WERI-Rb-1 (cell line): ENCODE data around the gene LYST.

ENCODE experiments used
- DNase-seq: peaks from one replicate; pipeline ENCODE4 v3.0.0-alpha.2; 2020
- H3K27ac ChIP-seq: fragments of 250-450 bp; sonication (Bioruptor Pico); 2 replicates; pipeline ENCODE4 v1.5.1; 2020; ENCODE audit warnings: mild to moderate bottlenecking, moderate library complexity
- H3K27me3 ChIP-seq: fragments of 250-450 bp; sonication (Bioruptor Pico); 2 replicates; pipeline ENCODE4 v1.5.1; 2021; ENCODE audit warnings: mild to moderate bottlenecking, low read depth, moderate library complexity; ENCODE audit not compliant: insufficient read depth, severe bottlenecking
- H3K36me3 ChIP-seq: fragments of 250-450 bp; sonication (Bioruptor Pico); 2 replicates; pipeline ENCODE4 v1.5.1; 2020; ENCODE audit warnings: mild to moderate bottlenecking, moderate library complexity
- H3K4me3 ChIP-seq: 2 replicates; pipeline ENCODE4 v1.5.1; 2011; ENCODE audit warnings: low read depth, mild to moderate bottlenecking, control low read depth, low read length
- H3K9me3 ChIP-seq: fragments of 250-450 bp; sonication (Bioruptor Pico); 2 replicates; pipeline ENCODE4 v1.5.1; 2021; ENCODE audit warnings: mild to moderate bottlenecking, moderate library complexity; ENCODE audit not compliant: severe bottlenecking
- TF ChIP-seq, protein P1 (sequence below): IDR thresholded peaks from 2 replicates; pipeline ENCODE4 v1.5.1; 2011; ENCODE audit warnings: low read depth, mild to moderate bottlenecking, control low read depth, inconsistent platforms, low read length

LYST gene

DNA sequence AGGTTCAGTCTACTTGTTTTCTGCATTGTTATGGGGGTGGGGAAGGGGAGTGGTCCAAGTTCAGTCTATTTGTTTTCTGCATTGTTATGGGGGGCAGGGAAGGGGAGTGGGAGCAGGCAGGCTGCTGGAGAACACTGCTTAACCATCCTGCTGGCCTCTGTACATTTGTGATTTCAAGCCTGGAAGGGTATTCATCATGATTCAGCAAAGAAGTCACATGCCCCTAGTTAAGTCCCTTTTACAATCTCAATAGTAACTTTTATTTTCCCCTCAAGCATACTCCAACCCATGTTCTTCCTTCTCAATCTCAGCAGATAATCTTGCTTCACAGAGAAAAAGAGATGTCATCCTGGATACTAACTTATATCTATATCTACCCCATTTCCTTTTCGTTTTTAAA, 7.9 kb downstream of the LYST start:
- Histone ChIP-seq H3K27ac (no peak overlapping the region), H3K36me3 (no peaks in the 10 kb centered on the region)

DNA sequence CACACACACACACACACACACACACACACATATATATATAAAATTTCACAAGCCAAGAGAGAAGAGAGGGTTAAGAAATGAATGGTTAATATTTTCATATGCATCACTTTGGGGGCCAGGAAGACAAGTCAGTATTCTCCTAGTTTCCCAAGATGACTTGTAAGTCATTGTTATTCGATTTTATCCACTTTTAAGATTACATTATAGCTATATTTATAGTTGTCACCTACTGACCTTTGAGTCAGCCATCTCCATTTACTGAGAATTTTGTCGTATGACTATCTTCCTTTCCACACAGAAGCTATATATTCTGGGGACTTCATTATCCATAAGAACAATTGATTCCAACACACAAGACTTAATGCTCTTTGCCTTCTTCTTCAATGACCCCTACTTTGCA, 8.9 kb downstream of the LYST start:
- TF ChIP-seq, protein P1, sequence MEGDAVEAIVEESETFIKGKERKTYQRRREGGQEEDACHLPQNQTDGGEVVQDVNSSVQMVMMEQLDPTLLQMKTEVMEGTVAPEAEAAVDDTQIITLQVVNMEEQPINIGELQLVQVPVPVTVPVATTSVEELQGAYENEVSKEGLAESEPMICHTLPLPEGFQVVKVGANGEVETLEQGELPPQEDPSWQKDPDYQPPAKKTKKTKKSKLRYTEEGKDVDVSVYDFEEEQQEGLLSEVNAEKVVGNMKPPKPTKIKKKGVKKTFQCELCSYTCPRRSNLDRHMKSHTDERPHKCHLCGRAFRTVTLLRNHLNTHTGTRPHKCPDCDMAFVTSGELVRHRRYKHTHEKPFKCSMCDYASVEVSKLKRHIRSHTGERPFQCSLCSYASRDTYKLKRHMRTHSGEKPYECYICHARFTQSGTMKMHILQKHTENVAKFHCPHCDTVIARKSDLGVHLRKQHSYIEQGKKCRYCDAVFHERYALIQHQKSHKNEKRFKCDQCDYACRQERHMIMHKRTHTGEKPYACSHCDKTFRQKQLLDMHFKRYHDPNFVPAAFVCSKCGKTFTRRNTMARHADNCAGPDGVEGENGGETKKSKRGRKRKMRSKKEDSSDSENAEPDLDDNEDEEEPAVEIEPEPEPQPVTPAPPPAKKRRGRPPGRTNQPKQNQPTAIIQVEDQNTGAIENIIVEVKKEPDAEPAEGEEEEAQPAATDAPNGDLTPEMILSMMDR: no peak

More for the DNA sequence above, 7.9 kb downstream of the LYST start:
- TF ChIP-seq, protein P1: no peak
- DNase-seq: no peak
- no peak overlapping the region for H3K4me3 ChIP-seq
- no peaks in the 10 kb centered on the region for H3K9me3 ChIP-seq
- H3K27me3 ChIP-seq: no peaks in the 10 kb centered on the region

DNA sequence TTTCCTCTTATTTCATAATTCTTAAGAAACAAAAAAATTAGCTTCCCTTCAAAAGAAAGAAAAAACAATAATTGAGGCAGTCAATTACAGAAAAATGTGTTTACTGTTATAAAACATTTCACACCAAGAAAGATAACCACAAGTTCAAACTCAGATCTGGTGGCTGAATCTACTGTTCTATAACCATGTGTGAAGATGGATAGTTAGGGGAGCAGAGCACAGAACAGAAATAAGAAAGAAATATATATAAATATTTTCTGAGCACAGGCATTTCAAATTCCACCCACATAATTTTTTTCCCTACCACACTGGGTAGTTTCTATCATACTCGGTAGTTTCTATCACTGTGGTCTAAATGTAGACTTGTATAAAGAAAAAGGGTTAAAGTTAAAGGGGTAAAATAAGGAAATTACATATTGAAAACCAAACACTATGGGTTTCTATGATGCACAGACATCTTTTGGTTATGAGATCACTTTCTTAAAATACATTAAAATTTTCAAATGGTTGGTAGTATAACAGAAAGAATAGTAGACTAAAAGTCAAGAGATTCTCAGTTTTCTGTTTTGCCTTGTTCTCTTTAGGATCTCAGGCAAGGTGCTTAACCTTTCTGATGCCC, 10.8 kb downstream of the LYST start:
- Histone ChIP-seq H3K27me3 (no peaks in the 10 kb centered on the region), H3K9me3 (no peaks in the 10 kb centered on the region), H3K36me3 (no peaks in the 10 kb centered on the region), H3K27ac (no peak overlapping the region), H3K4me3 (no peak overlapping the region)
- TF ChIP-seq, protein P1: no peak
- no peak for DNase-seq

More for the DNA sequence above, 8.9 kb downstream of the LYST start:
- Histone ChIP-seq H3K4me3 (no peak overlapping the region), H3K27ac (no peak overlapping the region), H3K9me3 (no peaks in the 10 kb centered on the region), H3K36me3 (no peaks in the 10 kb centered on the region), H3K27me3 (no peaks in the 10 kb centered on the region)
- DNase-seq: no peak

DNA sequence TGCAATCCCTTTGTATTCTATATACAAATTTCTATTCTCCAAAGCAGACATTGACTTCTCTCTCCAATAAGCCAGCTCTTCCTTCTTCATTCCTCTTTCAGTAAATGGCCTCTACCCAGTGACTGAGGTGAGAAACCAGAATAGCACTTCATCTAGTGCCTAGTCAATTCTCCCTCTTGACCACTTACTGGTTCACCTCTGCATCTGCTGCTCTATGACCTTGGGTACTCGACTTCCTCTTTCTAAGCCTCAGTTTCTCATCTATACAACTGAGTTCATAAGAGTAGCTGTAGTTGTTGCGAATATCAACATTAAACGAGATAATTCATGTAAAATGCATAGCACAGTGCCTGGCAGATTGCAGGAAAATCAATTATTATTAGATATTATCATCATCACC, 12.4 kb downstream of the LYST start:
- Histone ChIP-seq H3K27ac (no peak overlapping the region), H3K36me3 (no peaks in the 10 kb centered on the region), H3K9me3 (no peaks in the 10 kb centered on the region), H3K4me3 (no peak overlapping the region), H3K27me3 (no peaks in the 10 kb centered on the region)
- no peak for DNase-seq
- TF ChIP-seq, protein P1: no peak

DNA sequence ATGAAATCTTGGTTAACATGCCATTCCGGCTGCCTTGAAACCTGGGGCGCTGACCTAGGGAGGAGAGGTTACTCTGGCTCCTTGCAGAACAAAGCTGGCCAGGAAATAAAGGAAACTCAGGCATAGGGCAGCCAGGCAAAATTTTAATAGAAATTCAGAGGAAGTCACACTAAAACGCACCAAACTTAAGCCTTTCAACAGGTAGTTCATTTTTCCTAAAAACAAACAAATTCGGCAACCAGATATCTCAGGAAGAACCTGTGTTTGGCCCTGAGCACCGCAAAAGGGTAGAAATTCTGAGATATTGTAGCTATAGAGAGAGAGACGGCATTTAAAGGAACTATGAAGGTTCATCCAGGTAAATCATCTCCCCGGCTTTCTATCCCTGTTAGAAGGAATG, 13.1 kb downstream of the LYST start:
- Histone ChIP-seq H3K27me3 (no peaks in the 10 kb centered on the region), H3K36me3 (no peaks in the 10 kb centered on the region), H3K27ac (no peak overlapping the region), H3K9me3 (no peaks in the 10 kb centered on the region), H3K4me3 (no peak overlapping the region)
- TF ChIP-seq, protein P1: no peak
- DNase-seq: no peak

DNA sequence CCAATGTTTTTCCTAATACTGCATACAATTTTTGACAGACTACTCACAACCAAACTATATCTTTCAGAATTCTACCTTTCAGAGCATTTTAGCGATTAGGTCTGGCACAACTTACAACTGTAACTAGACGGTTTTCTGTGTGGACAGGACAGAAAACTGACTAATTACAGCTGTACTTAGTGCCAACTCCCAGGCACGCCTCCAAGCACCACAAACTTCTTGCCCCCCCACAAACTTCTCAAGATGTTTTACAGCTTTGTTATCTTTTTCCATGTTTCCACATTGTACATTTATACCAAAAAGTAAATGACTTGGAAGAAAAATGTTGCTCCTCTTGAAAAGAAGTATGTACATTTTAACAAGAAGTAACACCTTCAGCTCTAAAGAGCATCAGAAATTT, 13.8 kb downstream of the LYST start:
- Histone ChIP-seq H3K4me3 (no peak overlapping the region), H3K27ac (no peak overlapping the region), H3K36me3 (no peaks in the 10 kb centered on the region), H3K9me3 (no peaks in the 10 kb centered on the region), H3K27me3 (no peaks in the 10 kb centered on the region)
- TF ChIP-seq, protein P1: no peak
- no peak for DNase-seq
